Neuronal stem cell (in vitro differentiated cells): Measurements from ENCODE around the gene KBTBD13.

Source experiments
- DNase-seq: peaks from one replicate; pipeline ENCODE4 v3.0.0-alpha.2; 2013; ENCODE audit warnings: low spot score
- H2AFZ ChIP-seq: one replicate; pipeline ENCODE4 v1.6.1; 2013; ENCODE audit warnings: mild to moderate bottlenecking, low read length, inconsistent platforms
- H2AK5ac ChIP-seq: 2 replicates; pipeline ENCODE4 v1.6.1; 2013; ENCODE audit warnings: low read depth, mild to moderate bottlenecking, inconsistent platforms, low read length, moderate library complexity, mixed read lengths
- H2BK120ac ChIP-seq: 2 replicates; pipeline ENCODE4 v1.6.1; 2013; ENCODE audit warnings: low read depth, mild to moderate bottlenecking, inconsistent platforms, low read length, moderate library complexity, mixed read lengths
- H2BK12ac ChIP-seq: one replicate; pipeline ENCODE4 v1.6.1; 2013; ENCODE audit warnings: low read length, inconsistent platforms
- H2BK15ac ChIP-seq: 2 replicates; pipeline ENCODE4 v1.6.1; 2013; ENCODE audit warnings: mild to moderate bottlenecking, low read length, inconsistent platforms, mixed read lengths
- H2BK5ac ChIP-seq: one replicate; pipeline ENCODE4 v1.6.1; 2013; ENCODE audit warnings: inconsistent platforms, mild to moderate bottlenecking, low read length, moderate library complexity
- H3K14ac ChIP-seq: one replicate; pipeline ENCODE4 v1.6.1; 2013; ENCODE audit warnings: low read length, inconsistent platforms
- H3K18ac ChIP-seq: 2 replicates; pipeline ENCODE4 v1.6.1; 2013; ENCODE audit warnings: low read length, inconsistent platforms
- H3K23ac ChIP-seq: 2 replicates; pipeline ENCODE4 v1.6.1; 2013; ENCODE audit warnings: low read depth, mild to moderate bottlenecking, mixed read lengths, low read length, inconsistent platforms; ENCODE audit not compliant: poor library complexity
- H3K27ac ChIP-seq: replicated peaks from 3 replicates; pipeline ENCODE4 v1.5.1; 2013; ENCODE audit warnings: low read length, inconsistent platforms
- H3K27me3 ChIP-seq, 3 experiments: 2 replicates each; pipeline ENCODE4 v1.6.1; 2013; ENCODE audit warnings: low read length in 3 of 3, mild to moderate bottlenecking in 2 of 3, inconsistent platforms in 1 of 3, low read depth in 1 of 3, mixed read lengths in 1 of 3, moderate library complexity in 1 of 3; ENCODE audit not compliant: control insufficient read depth in 3 of 3, insufficient read depth in 3 of 3
- H3K36me3 ChIP-seq, 2 donors: replicated peaks in 1 of 2; 2 replicates each; pipeline ENCODE4 v1.6.1; 2013; ENCODE audit warnings: low read length in 2 of 2; ENCODE audit not compliant: control insufficient read depth in 2 of 2, insufficient read depth in 2 of 2
- H3K4ac ChIP-seq: 2 replicates; pipeline ENCODE4 v1.6.1; 2013; ENCODE audit warnings: inconsistent platforms, mild to moderate bottlenecking, low read length, moderate library complexity
- H3K4me1 ChIP-seq, 2 donors: 1 replicate in 1 of 2; 2 replicates in 1 of 2; pipeline ENCODE4 v1.6.1; 2013; ENCODE audit warnings: low read length in 2 of 2, low read depth in 1 of 2; ENCODE audit not compliant: control insufficient read depth in 2 of 2, insufficient read depth in 1 of 2
- H3K4me2 ChIP-seq: one replicate; pipeline ENCODE4 v1.6.1; 2013; ENCODE audit warnings: mild to moderate bottlenecking, low read length, inconsistent platforms; ENCODE audit not compliant: insufficient read depth, poor library complexity, severe bottlenecking
- H3K4me3 ChIP-seq, 2 donors: 2 replicates each; pipeline ENCODE4 v1.5.1; 2013; ENCODE audit warnings: low read length in 2 of 2, mild to moderate bottlenecking in 2 of 2, inconsistent platforms in 1 of 2, moderate library complexity in 1 of 2
- H3K79me1 ChIP-seq: one replicate; pipeline ENCODE4 v1.6.1; 2013; ENCODE audit warnings: low read depth, mild to moderate bottlenecking, inconsistent platforms, low read length, moderate library complexity
- H3K9ac ChIP-seq: one replicate; pipeline ENCODE4 v1.6.1; 2013; ENCODE audit warnings: mild to moderate bottlenecking, low read depth, low read length, inconsistent platforms; ENCODE audit not compliant: poor library complexity
- H3K9me3 ChIP-seq, 2 donors: replicated peaks in 1 of 2; 2 replicates each; pipeline versions ENCODE3 to v1.6.1; 2013; ENCODE audit warnings: low read length in 2 of 2, mild to moderate bottlenecking in 2 of 2, inconsistent platforms in 1 of 2, low read depth in 1 of 2, mixed read lengths in 1 of 2, moderate library complexity in 1 of 2; ENCODE audit not compliant: control insufficient read depth in 2 of 2, insufficient read depth in 1 of 2
- H4K8ac ChIP-seq: one replicate; pipeline ENCODE4 v1.6.1; 2013; ENCODE audit warnings: low read depth, mild to moderate bottlenecking, inconsistent platforms, low read length, moderate library complexity
- H4K91ac ChIP-seq: one replicate; pipeline ENCODE4 v1.6.1; 2013; ENCODE audit warnings: low read length, low read depth, mild to moderate bottlenecking, inconsistent platforms; ENCODE audit not compliant: poor library complexity
- WGBS, 2 donors: extraction: QIAGEN DNeasy Blood & Tissue Kit; methylation state at CpG; one replicate each; pipeline ENCODE4 v1.1.7; 2013; ENCODE audit warnings: missing lambda C conversion rate in 2 of 2, mixed read lengths in 1 of 2; ENCODE audit not compliant: insufficient read length in 2 of 2, insufficient replicate concordance in 1 of 2; ENCODE audit errors: extremely low coverage in 2 of 2; 5-methylcytosine and 5-hydroxymethylcytosine counted together

The KBTBD13 gene

DNA sequence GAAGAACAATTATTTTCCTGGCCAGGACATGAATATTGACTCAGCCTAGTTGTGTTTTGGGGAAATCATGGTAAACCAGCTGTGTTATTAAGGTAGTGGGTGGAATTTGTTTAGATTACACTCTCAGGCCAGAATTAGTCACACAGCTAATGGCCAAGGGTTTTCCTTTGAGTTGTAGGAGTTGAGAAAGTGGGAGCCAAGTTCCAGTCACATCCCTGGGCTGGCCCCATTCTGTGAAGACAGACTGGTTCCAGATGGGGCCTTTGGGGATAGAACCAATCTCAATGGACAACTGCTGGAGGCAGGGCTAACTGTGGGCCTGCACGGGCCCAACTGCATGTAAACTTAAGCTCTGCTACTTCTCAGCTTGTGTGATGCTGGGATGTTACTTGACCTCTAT, 7.4 kb upstream of the KBTBD13 start:
- Histone ChIP-seq H4K8ac (no peak overlapping the region), H2BK12ac (no peak overlapping the region), H2AK5ac (no peak overlapping the region), H3K9ac (no peak overlapping the region), H3K4me1 (peaks cover 8 to 23% of the 10 kb centered on the region in 2 donors), H3K18ac (no peak overlapping the region), H3K27ac (no peak overlapping the region), H2BK15ac (peak overlapping the region; percentile 81), H3K4me2 (no peak overlapping the region), H3K4me3 (no peak overlapping the region), H2BK5ac (no peak overlapping the region), H3K14ac (no peak overlapping the region), H3K9me3 (peaks cover 2 to 4% of the 10 kb centered on the region in 2 donors), H3K79me1 (no peaks in the 10 kb centered on the region), H2BK120ac (no peak overlapping the region), H3K27me3 (peaks cover 0 to 47% (median 0%) of the 10 kb centered on the region in 3 experiments), H3K36me3 (no peaks in the 10 kb centered on the region), H4K91ac (peak overlapping the region; percentile 46), H3K23ac (no peak overlapping the region), H2AFZ (no peak overlapping the region), H3K4ac (no peak overlapping the region)
- WGBS, 2 donors = no CpG with 5 or more reads among the region's 1 CpG
- DNase-seq = no peak

DNA sequence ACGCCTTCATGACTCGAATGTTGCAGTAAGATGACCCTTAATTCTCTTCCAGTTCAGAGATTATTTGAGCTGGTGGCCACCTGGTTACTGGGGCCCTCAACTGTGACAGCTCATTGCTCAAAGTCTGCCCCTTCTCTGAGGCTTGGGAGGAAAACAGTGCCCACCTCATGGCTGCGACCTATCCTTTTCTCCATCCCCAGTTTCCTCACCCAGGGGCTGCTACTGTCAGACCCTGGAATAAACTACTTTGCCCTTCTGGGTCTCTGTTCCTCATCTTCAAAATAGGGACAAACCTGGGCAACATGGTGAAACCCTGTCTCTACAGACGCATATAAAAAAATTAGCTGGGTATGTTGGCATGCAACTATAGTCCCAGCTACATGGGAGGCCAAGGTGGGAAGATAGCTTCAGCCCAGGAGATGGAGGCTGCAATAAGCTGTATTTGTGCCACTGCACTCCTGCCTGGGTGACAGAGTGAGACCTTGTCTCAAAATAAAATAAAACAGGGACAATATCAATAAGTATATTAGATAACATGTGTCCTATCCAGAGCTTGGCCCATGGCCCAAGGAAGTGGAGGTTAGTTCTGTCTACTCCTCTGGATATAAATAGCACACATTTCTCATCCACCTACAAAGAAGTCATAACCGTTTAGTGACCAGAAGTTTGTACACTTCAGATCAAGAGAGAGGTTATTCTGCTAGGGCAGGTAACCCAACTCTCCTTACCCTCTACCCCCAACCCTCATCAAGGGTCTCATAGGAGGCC, 6.6 kb upstream of the KBTBD13 start:
- Histone ChIP-seq H3K4me1 (peaks cover 8 to 22% of the 10 kb centered on the region in 2 donors), H3K23ac (no peak overlapping the region), H3K4ac (no peak overlapping the region), H2AK5ac (no peak overlapping the region), H3K9me3 (peaks cover 2 to 4% of the 10 kb centered on the region in 2 donors), H3K18ac (no peak overlapping the region), H3K79me1 (no peaks in the 10 kb centered on the region), H2BK12ac (no peak overlapping the region), H3K4me2 (no peak overlapping the region), H3K27ac (no peak overlapping the region), H3K4me3 (no peak overlapping the region), H3K14ac (no peak overlapping the region), H2BK5ac (no peak overlapping the region), H4K91ac (no peak overlapping the region), H3K36me3 (no peaks in the 10 kb centered on the region), H2BK15ac (peak overlapping the region; percentile 81), H2AFZ (no peak overlapping the region), H2BK120ac (no peak overlapping the region), H3K27me3 (peaks cover 0 to 46% (median 0%) of the 10 kb centered on the region in 3 experiments), H3K9ac (no peak overlapping the region), H4K8ac (no peak overlapping the region)
- no CpG with 5 or more reads among the region's 5 CpGs for WGBS, 2 donors
- DNase-seq = no peak

DNA sequence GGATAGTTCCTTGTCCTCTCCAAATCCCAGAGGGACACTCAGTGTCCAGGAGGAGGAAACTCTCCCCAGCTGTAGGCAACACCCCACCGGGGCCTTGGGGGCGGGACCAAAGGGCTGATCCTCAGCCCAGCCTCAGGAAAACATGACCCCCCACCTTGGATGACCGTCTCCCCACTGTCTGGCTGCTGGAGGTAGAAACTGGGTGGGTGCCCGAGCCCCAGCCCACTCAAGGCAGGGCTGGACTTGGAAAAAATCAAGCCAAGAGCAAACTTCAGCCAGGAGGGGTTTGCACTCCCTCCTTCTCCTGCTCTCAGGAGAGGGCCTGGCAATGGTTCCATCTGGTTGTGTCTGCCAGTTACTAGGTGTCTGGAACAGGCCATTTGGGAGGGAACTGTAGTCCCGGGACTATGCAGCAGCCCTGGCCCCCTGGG, 5.2 kb upstream of the KBTBD13 start:
- no peak for DNase-seq
- no peak overlapping the region for H3K4ac ChIP-seq
- no peak overlapping the region for H2BK120ac ChIP-seq
- no peak overlapping the region for H4K8ac ChIP-seq
- H2BK15ac ChIP-seq = no peak overlapping the region
- H3K18ac ChIP-seq = peak overlapping the region; percentile 63
- no peak overlapping the region for H3K4me3 ChIP-seq
- H4K91ac ChIP-seq = no peak overlapping the region
- H2AK5ac ChIP-seq = no peak overlapping the region
- no peak overlapping the region for H3K4me2 ChIP-seq
- H2BK12ac ChIP-seq = no peak overlapping the region
- no peak overlapping the region for H2BK5ac ChIP-seq
- no peak overlapping the region for H3K23ac ChIP-seq
- no peaks in the 10 kb centered on the region for H3K36me3 ChIP-seq
- H2AFZ ChIP-seq = no peak overlapping the region
- no CpG with 5 or more reads among the region's 5 CpGs for WGBS, 2 donors
- H3K9me3 ChIP-seq = peaks cover 2 to 4% of the 10 kb centered on the region in 2 donors
- peaks cover 8 to 15% of the 10 kb centered on the region in 2 donors for H3K4me1 ChIP-seq
- no peak overlapping the region for H3K9ac ChIP-seq
- H3K14ac ChIP-seq = peak overlapping the region; percentile 14
- no peaks in the 10 kb centered on the region for H3K79me1 ChIP-seq
- no peak overlapping the region for H3K27ac ChIP-seq
- H3K27me3 ChIP-seq = peaks cover 0 to 38% (median 0%) of the 10 kb centered on the region in 3 experiments

DNA sequence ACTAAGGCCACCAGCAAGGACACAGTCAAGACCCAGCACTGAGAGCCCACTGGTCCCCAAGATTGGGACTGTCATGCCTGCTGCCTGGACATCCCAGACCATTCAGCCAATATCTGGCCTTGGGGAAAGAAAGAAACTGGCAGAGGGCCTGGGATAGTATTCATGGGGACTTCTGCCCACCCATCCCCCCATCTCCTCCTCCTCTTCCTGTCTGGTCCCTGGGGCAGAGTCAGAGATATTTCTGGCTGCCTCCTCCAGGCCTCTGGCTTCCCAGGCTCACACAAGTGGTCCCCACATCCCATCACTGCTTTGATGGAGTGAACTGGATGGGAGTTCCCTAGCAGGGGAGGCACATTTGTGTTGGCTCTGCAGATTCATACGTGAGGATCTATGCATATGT, 4.5 kb upstream of the KBTBD13 start:
- no peaks in the 10 kb centered on the region for H3K79me1 ChIP-seq
- H3K4me2 ChIP-seq = no peak overlapping the region
- no peak overlapping the region for H3K14ac ChIP-seq
- no peak overlapping the region for H3K4ac ChIP-seq
- no peaks in the 10 kb centered on the region for H3K36me3 ChIP-seq
- no peak overlapping the region for H3K9ac ChIP-seq
- no CpG with 5 or more reads among the region's 1 CpG for WGBS, 2 donors
- H2BK5ac ChIP-seq = no peak overlapping the region
- H3K4me3 ChIP-seq = no peak overlapping the region
- no peak overlapping the region for H4K8ac ChIP-seq
- no peak overlapping the region for H2BK15ac ChIP-seq
- no peak overlapping the region for H2AK5ac ChIP-seq
- H3K9me3 ChIP-seq = peaks cover 2 to 4% of the 10 kb centered on the region in 2 donors
- H2BK120ac ChIP-seq = no peak overlapping the region
- H3K27me3 ChIP-seq = peaks cover 0 to 32% (median 0%) of the 10 kb centered on the region in 3 experiments
- DNase-seq = no peak
- no peak overlapping the region for H4K91ac ChIP-seq
- no peak overlapping the region for H3K23ac ChIP-seq
- H2BK12ac ChIP-seq = no peak overlapping the region
- H2AFZ ChIP-seq = no peak overlapping the region
- H3K27ac ChIP-seq = no peak overlapping the region
- H3K18ac ChIP-seq = no peak overlapping the region
- peaks cover 3 to 11% of the 10 kb centered on the region in 2 donors for H3K4me1 ChIP-seq
